Right kidney (tissue), 1 donor: ENCODE results near the gene KIRREL1.

Experiments
- DNase-seq: peaks from one replicate; pipeline ENCODE4 v3.0.0-alpha.2; 2016

The KIRREL1 gene

GRCh38 chr1:158146739-158147138 is 153.3 kb downstream of the KIRREL1 start:
- DNase-seq = no peak

- DNase-seq = no peak
Observed at GRCh38 chr1:158147401-158147800, 154.0 kb downstream of the KIRREL1 start.

GRCh38 chr1:158147869-158148268 is 154.4 kb downstream of the KIRREL1 start:
- no peak for DNase-seq

GRCh38 chr1:158148468-158148867 is 155.0 kb downstream of the KIRREL1 start:
- no peak for DNase-seq

- no peak for DNase-seq
Observed at GRCh38 chr1:158149175-158149574, 155.7 kb downstream of the KIRREL1 start.
